Measurements from ENCODE around the gene DSCAM.

The DSCAM gene

GRCh38 chr21:40053007-40053406, 794.0 kb downstream of the DSCAM start:
- Histone ChIP-seq H4K20me1 (ENCODE audit: insufficient read depth, low read length) (no peaks in the 10 kb centered on the region), H3K4me3 (ENCODE audit: low read depth, low read length, poor library complexity, severe bottlenecking) (no peak overlapping the region), H3K4me1 (ENCODE audit: insufficient read depth, low read length, severe bottlenecking) (no peaks in the 10 kb centered on the region), H3K9me3 (ENCODE audit: low read length) (no peaks in the 10 kb centered on the region), H3K9me2 (ENCODE audit: low read depth, low read length) (no peaks in the 10 kb centered on the region), H3K27me3 (ENCODE audit: insufficient read depth, low read length) (no peaks in the 10 kb centered on the region), H3K79me2 (ENCODE audit: insufficient read depth, low read length) (no peaks in the 10 kb centered on the region), H3F3A (ENCODE audit: insufficient read depth, low read length) (no peaks in the 10 kb centered on the region), H3K9ac (ENCODE audit: low read length) (no peak overlapping the region), H2AFZ (ENCODE audit: low read length) (no peak overlapping the region), H3K27ac (ENCODE audit: low read depth, low read length, poor library complexity, severe bottlenecking) (no peak overlapping the region), H3K4me2 (ENCODE audit: low read length) (no peak overlapping the region), H3K36me3 (ENCODE audit: insufficient read depth, low read length) (no peaks in the 10 kb centered on the region)
- no peak for TF ChIP-seq CTCF (IDR thresholded peaks at IDR 0.05; ENCODE audit: low read length)
- no peak for TF ChIP-seq EZH2 (IDR thresholded peaks at IDR 0.05; ENCODE audit: borderline replicate concordance, low read length)

DNA sequence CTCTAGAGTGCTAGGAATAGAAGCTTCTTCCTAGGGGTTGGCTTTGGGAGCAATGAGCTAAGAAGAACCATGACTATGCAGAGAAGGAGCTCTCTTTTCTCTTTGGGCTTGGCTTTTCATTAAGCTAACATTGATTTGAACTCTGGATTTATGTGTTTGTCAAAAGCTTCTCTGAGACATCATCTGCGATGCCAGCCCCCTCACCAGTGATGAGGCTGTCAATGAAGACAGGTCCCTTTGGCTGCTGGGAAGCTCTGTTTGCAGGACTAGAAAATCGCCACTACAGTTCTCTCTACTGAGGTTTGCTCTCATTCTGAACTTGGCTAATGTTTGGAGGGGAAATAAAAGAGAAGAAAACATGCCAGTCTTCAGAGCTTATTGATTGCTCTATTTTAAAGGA, 794.7 kb downstream of the DSCAM start:
- Histone ChIP-seq H3K4me3 (ENCODE audit: low read depth, low read length, poor library complexity, severe bottlenecking) (no peak overlapping the region), H3F3A (ENCODE audit: insufficient read depth, low read length) (no peaks in the 10 kb centered on the region), H2AFZ (ENCODE audit: low read length) (no peak overlapping the region), H3K27ac (ENCODE audit: low read depth, low read length, poor library complexity, severe bottlenecking) (no peak overlapping the region), H3K9me3 (ENCODE audit: low read length) (no peaks in the 10 kb centered on the region), H3K36me3 (ENCODE audit: insufficient read depth, low read length) (no peaks in the 10 kb centered on the region), H4K20me1 (ENCODE audit: insufficient read depth, low read length) (no peaks in the 10 kb centered on the region), H3K9me2 (ENCODE audit: low read depth, low read length) (no peaks in the 10 kb centered on the region), H3K4me2 (ENCODE audit: low read length) (no peak overlapping the region), H3K27me3 (ENCODE audit: insufficient read depth, low read length) (no peaks in the 10 kb centered on the region), H3K4me1 (ENCODE audit: insufficient read depth, low read length, severe bottlenecking) (no peaks in the 10 kb centered on the region), H3K9ac (ENCODE audit: low read length) (no peak overlapping the region), H3K79me2 (ENCODE audit: insufficient read depth, low read length) (no peaks in the 10 kb centered on the region)
- TF ChIP-seq EZH2 (IDR thresholded peaks at IDR 0.05; ENCODE audit: borderline replicate concordance, low read length) (no peak), CTCF (IDR thresholded peaks at IDR 0.05; ENCODE audit: low read length) (no peak)

GRCh38 chr21:40051801-40052200, 795.2 kb downstream of the DSCAM start:
- Histone ChIP-seq H3K27ac (ENCODE audit: low read depth, low read length, poor library complexity, severe bottlenecking) (no peak overlapping the region), H3K4me1 (ENCODE audit: insufficient read depth, low read length, severe bottlenecking) (no peaks in the 10 kb centered on the region), H3K36me3 (ENCODE audit: insufficient read depth, low read length) (no peaks in the 10 kb centered on the region), H3K9ac (ENCODE audit: low read length) (no peak overlapping the region), H3K9me2 (ENCODE audit: low read depth, low read length) (no peaks in the 10 kb centered on the region), H3K4me3 (ENCODE audit: low read depth, low read length, poor library complexity, severe bottlenecking) (no peak overlapping the region), H4K20me1 (ENCODE audit: insufficient read depth, low read length) (no peaks in the 10 kb centered on the region), H3K79me2 (ENCODE audit: insufficient read depth, low read length) (no peaks in the 10 kb centered on the region), H3K27me3 (ENCODE audit: insufficient read depth, low read length) (no peaks in the 10 kb centered on the region), H3K4me2 (ENCODE audit: low read length) (no peak overlapping the region), H2AFZ (ENCODE audit: low read length) (no peak overlapping the region), H3F3A (ENCODE audit: insufficient read depth, low read length) (no peaks in the 10 kb centered on the region), H3K9me3 (ENCODE audit: low read length) (no peaks in the 10 kb centered on the region)
- no peak for TF ChIP-seq CTCF (IDR thresholded peaks at IDR 0.05; ENCODE audit: low read length)
- TF ChIP-seq EZH2 (IDR thresholded peaks at IDR 0.05; ENCODE audit: borderline replicate concordance, low read length): no peak

All from OCI-LY1 (cell line).